Trophoblast cell (in vitro differentiated cells and primary cell): ENCODE data around the gene ACACA.

Experiments
- DNase-seq, 2 donors: peaks; one replicate each; pipeline ENCODE4 v3.0.0-alpha.2; 2016
- H2AFZ ChIP-seq: 2 replicates; pipeline ENCODE4 v1.6.1; 2013; ENCODE audit warnings: low read length, moderate library complexity, mild to moderate bottlenecking; ENCODE audit not compliant: insufficient read depth, poor library complexity
- H2AK5ac ChIP-seq: 2 replicates; pipeline ENCODE4 v1.6.1; 2013; ENCODE audit warnings: mild to moderate bottlenecking, low read length
- H2BK120ac ChIP-seq: 2 replicates; pipeline ENCODE4 v1.6.1; 2013; ENCODE audit warnings: low read length, mild to moderate bottlenecking, moderate library complexity; ENCODE audit not compliant: insufficient read depth, poor library complexity
- H2BK12ac ChIP-seq: 2 replicates; pipeline ENCODE4 v1.6.1; 2013; ENCODE audit warnings: mild to moderate bottlenecking, low read length, moderate library complexity
- H2BK5ac ChIP-seq: 2 replicates; pipeline ENCODE4 v1.6.1; 2013; ENCODE audit warnings: low read length, low read depth, moderate library complexity, mild to moderate bottlenecking; ENCODE audit not compliant: poor library complexity
- H3K14ac ChIP-seq: 2 replicates; pipeline ENCODE4 v1.6.1; 2013; ENCODE audit warnings: mild to moderate bottlenecking, low read length
- H3K18ac ChIP-seq: 2 replicates; pipeline ENCODE4 v1.6.1; 2013; ENCODE audit warnings: mild to moderate bottlenecking, low read length
- H3K23ac ChIP-seq: 2 replicates; pipeline ENCODE4 v1.6.1; 2013; ENCODE audit warnings: low read length
- H3K27ac ChIP-seq: 2 replicates; pipeline ENCODE4 v1.5.1; 2013; ENCODE audit warnings: low read depth, mild to moderate bottlenecking, inconsistent platforms, low read length, moderate library complexity
- H3K27me3 ChIP-seq: 2 replicates; pipeline ENCODE4 v1.6.1; 2013; ENCODE audit warnings: inconsistent platforms, mild to moderate bottlenecking, low read length, moderate library complexity; ENCODE audit not compliant: insufficient read depth
- H3K36me3 ChIP-seq, 2 experiments: 1 replicate in 1 of 2; 2 replicates in 1 of 2; pipeline ENCODE4 v1.6.1; 2013; ENCODE audit warnings: low read length in 2 of 2, mild to moderate bottlenecking in 2 of 2, moderate library complexity in 1 of 2; ENCODE audit not compliant: insufficient read depth in 2 of 2, control insufficient read depth in 1 of 2
- H3K4ac ChIP-seq: 2 replicates; pipeline ENCODE4 v1.6.1; 2013; ENCODE audit warnings: low read depth, mild to moderate bottlenecking, low read length, moderate library complexity
- H3K4me1 ChIP-seq, 2 experiments: 1 replicate in 1 of 2; 2 replicates in 1 of 2; pipeline ENCODE4 v1.6.1; 2013; ENCODE audit warnings: low read length in 2 of 2, mild to moderate bottlenecking in 2 of 2, moderate library complexity in 1 of 2; ENCODE audit not compliant: insufficient read depth in 2 of 2, control insufficient read depth in 1 of 2
- H3K4me2 ChIP-seq: 2 replicates; pipeline ENCODE4 v1.6.1; 2013; ENCODE audit warnings: inconsistent platforms, mild to moderate bottlenecking, low read length, moderate library complexity
- H3K4me3 ChIP-seq: 2 replicates; pipeline ENCODE4 v1.5.1; 2013; ENCODE audit warnings: mild to moderate bottlenecking, low read depth, low read length, inconsistent platforms
- H3K79me1 ChIP-seq: one replicate; pipeline ENCODE4 v1.6.1; 2013; ENCODE audit warnings: low read length
- H3K79me2 ChIP-seq: 2 replicates; pipeline ENCODE4 v1.6.1; 2013; ENCODE audit warnings: low read length, mild to moderate bottlenecking; ENCODE audit not compliant: control insufficient read depth, insufficient read depth, poor library complexity
- H3K9ac ChIP-seq: 2 replicates; pipeline ENCODE4 v1.6.1; 2013; ENCODE audit warnings: mild to moderate bottlenecking, low read length
- H3K9me3 ChIP-seq: 2 replicates; pipeline ENCODE4 v1.6.1; 2013; ENCODE audit warnings: low read depth, mild to moderate bottlenecking, control low read depth, inconsistent platforms, low read length; ENCODE audit not compliant: insufficient read depth
- H4K12ac ChIP-seq: 2 replicates; pipeline ENCODE4 v1.6.1; 2013; ENCODE audit warnings: low read depth, mild to moderate bottlenecking, low read length, moderate library complexity
- H4K8ac ChIP-seq: 2 replicates; pipeline ENCODE4 v1.6.1; 2013; ENCODE audit warnings: low read depth, mild to moderate bottlenecking, low read length, moderate library complexity
- H4K91ac ChIP-seq: one replicate; pipeline ENCODE4 v1.6.1; 2013; ENCODE audit warnings: low read depth, mild to moderate bottlenecking, low read length, moderate library complexity
- WGBS: extraction: QIAGEN DNeasy Blood & Tissue Kit; methylation state at CpG from one replicate; pipeline ENCODE4 v1.1.7; 2013; ENCODE audit warnings: missing lambda C conversion rate; ENCODE audit not compliant: insufficient read length, insufficient coverage; ENCODE audit errors: extremely low coverage; 5-methylcytosine and 5-hydroxymethylcytosine counted together

ACACA gene

DNA sequence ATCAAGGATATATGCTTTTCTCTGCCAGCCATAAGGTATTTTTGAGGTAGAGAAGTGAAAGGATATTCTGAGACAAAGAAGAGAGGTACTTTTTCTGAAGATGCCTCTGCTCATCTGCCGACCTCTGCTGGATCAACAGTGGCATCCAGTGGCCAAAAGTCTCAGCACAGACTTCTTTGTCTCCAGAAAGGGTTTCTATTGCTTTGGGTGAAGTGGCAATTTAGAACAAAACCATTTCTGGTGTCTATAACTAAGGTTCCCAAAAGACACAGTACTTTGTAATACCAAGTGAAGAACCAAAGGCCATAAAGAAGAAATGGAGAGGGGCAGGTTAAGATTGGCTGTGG, 186.1 kb downstream of the ACACA start:
- peak; percentile 18 to 60 for DNase-seq
- Histone ChIP-seq H3K23ac (no peak overlapping the region), H4K12ac (no peak overlapping the region), H3K4me3 (no peak overlapping the region), H2BK5ac (no peak overlapping the region), H2BK12ac (no peak overlapping the region), H2AFZ (no peak overlapping the region), H3K27me3 (no peaks in the 10 kb centered on the region), H3K79me2 (no peaks in the 10 kb centered on the region), H3K4ac (no peak overlapping the region), H3K79me1 (no peaks in the 10 kb centered on the region), H2AK5ac (no peak overlapping the region), H3K18ac (no peak overlapping the region), H2BK120ac (no peak overlapping the region), H3K9ac (no peak overlapping the region), H4K8ac (no peak overlapping the region), H3K27ac (no peak overlapping the region), H4K91ac (no peak overlapping the region), H3K4me1 (no peaks in the 10 kb centered on the region), H3K36me3 (peaks cover 3 to 9% of the 10 kb centered on the region in 2 experiments), H3K4me2 (no peak overlapping the region), H3K9me3 (no peaks in the 10 kb centered on the region), H3K14ac (no peak overlapping the region)
- WGBS, result no CpG with 5 or more reads among the region's 1 CpG

DNA sequence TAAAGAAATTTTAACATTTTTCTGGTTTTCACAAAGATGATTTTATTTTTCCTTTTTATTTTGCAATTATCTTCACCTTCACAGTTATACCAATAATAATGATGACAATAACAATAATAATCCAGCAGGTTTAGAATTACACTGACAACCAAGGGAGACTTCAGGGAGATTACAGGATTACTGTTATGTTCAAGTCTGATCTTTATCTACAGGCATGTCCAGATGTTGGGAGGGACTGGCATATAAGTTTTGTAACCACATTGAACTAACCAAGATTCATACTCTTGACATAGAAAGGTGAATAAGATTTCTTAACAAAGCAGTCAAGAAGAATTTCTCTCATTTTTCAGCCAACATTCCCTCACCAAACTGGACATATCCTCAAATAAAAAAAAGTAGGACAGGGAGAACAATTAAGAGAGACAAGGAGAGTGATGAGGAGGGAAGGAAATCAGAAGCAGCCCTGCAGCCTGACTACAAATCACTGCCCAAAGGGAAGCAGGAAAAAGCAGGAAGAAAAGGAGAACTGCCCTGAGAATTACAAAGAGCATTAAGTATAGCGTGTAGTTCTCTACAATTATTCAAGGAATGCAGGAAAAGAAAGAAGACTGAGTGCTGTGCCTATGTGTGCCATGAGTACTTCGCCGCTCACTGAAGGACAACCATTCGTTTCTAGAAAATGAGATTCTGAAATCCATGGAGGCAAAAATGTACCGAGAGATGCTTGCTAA, 186.6 kb downstream of the ACACA start:
- H3K4me1 ChIP-seq, result no peaks in the 10 kb centered on the region
- no peaks in the 10 kb centered on the region for H3K27me3 ChIP-seq
- H2BK120ac ChIP-seq, result no peak overlapping the region
- no peak overlapping the region for H2BK5ac ChIP-seq
- H3K4ac ChIP-seq, result no peak overlapping the region
- H2BK12ac ChIP-seq, result no peak overlapping the region
- no peak overlapping the region for H4K8ac ChIP-seq
- no peak overlapping the region for H3K14ac ChIP-seq
- H4K12ac ChIP-seq, result no peak overlapping the region
- H4K91ac ChIP-seq, result no peak overlapping the region
- no peak overlapping the region for H2AFZ ChIP-seq
- H3K23ac ChIP-seq, result no peak overlapping the region
- no peak overlapping the region for H2AK5ac ChIP-seq
- WGBS, result no CpG with 5 or more reads among the region's 5 CpGs
- H3K4me3 ChIP-seq, result no peak overlapping the region
- H3K9me3 ChIP-seq, result no peaks in the 10 kb centered on the region
- no peak overlapping the region for H3K18ac ChIP-seq
- no peak overlapping the region for H3K27ac ChIP-seq
- no peak overlapping the region for H3K9ac ChIP-seq
- H3K79me2 ChIP-seq, result no peaks in the 10 kb centered on the region
- peaks cover 0 to 4% of the 10 kb centered on the region in 2 experiments for H3K36me3 ChIP-seq
- H3K79me1 ChIP-seq, result no peaks in the 10 kb centered on the region
- H3K4me2 ChIP-seq, result no peak overlapping the region
- peak in 1 of 2 donors; percentile 43 for DNase-seq

DNA sequence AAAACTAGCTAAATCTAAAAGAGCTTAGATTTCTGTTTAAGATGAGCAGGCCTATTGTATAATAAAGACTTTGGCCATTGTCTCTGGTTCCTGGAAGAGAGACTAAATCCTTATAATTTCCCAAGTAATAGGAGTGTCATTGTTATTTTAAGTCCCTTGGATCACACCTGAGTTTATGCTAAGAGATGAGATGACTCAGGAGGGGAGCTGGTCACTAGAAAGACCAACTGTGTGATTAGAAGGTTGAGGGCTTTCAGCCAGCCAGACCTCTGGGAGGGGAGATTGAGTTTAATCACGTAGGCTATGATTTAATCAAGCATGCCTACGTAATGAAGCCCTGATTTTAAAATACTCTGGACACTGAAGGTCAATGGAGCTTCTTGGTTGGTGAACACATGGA, 187.8 kb downstream of the ACACA start:
- Histone ChIP-seq H3K79me1 (no peaks in the 10 kb centered on the region), H3K18ac (no peak overlapping the region), H3K9me3 (no peaks in the 10 kb centered on the region), H2BK120ac (no peak overlapping the region), H3K9ac (no peak overlapping the region), H2BK12ac (no peak overlapping the region), H3K4me3 (no peak overlapping the region), H3K27ac (no peak overlapping the region), H3K79me2 (no peaks in the 10 kb centered on the region), H4K91ac (no peak overlapping the region), H3K4ac (no peak overlapping the region), H3K4me1 (no peaks in the 10 kb centered on the region), H2AFZ (no peak overlapping the region), H4K12ac (no peak overlapping the region), H3K14ac (no peak overlapping the region), H3K36me3 (peaks cover 2 to 4% of the 10 kb centered on the region in 2 experiments), H3K27me3 (no peaks in the 10 kb centered on the region), H2AK5ac (no peak overlapping the region), H4K8ac (no peak overlapping the region), H2BK5ac (no peak overlapping the region), H3K23ac (no peak overlapping the region), H3K4me2 (no peak overlapping the region)
- DNase-seq, result no peak
- WGBS, result no CpG with 5 or more reads among the region's 2 CpGs

- Histone ChIP-seq H3K4me3 (no peak overlapping the region), H3K4ac (no peak overlapping the region), H3K9ac (no peak overlapping the region), H4K8ac (no peak overlapping the region), H3K23ac (no peak overlapping the region), H3K27ac (no peak overlapping the region), H4K91ac (no peak overlapping the region), H3K4me2 (no peak overlapping the region), H2BK5ac (no peak overlapping the region), H2AFZ (no peak overlapping the region), H2AK5ac (no peak overlapping the region), H2BK12ac (no peak overlapping the region), H3K9me3 (no peaks in the 10 kb centered on the region), H3K14ac (no peak overlapping the region), H2BK120ac (no peak overlapping the region), H4K12ac (no peak overlapping the region), H3K79me1 (no peaks in the 10 kb centered on the region), H3K4me1 (no peaks in the 10 kb centered on the region), H3K79me2 (no peaks in the 10 kb centered on the region), H3K18ac (no peak overlapping the region), H3K36me3 (peaks cover 2 to 7% of the 10 kb centered on the region in 2 experiments), H3K27me3 (no peaks in the 10 kb centered on the region)
- no peak for DNase-seq
- WGBS, result no CpG with 5 or more reads among the region's 3 CpGs
Observed at GRCh38 chr17:37214416-37214815, 192.2 kb downstream of the ACACA start.
